Naive thymus-derived CD4-positive, alpha-beta T cell (primary cell): ENCODE measurements around the gene TMEM239. TPM values are rescaled to one million over a fixed set of nuclear protein-coding genes. Genes with fewer than 3 reads are reported as not detected.

Source experiments
- ATAC-seq: fragments of 150-1000 bp; cut with Tn5 transposase; 2 replicates; pipeline ENCODE4 v1.10.0; 2021; ENCODE audit warnings: mild to moderate bottlenecking, moderate library complexity
- CTCF ChIA-PET: fragments of 350-600 bp; sonication (Branson Sonifier 250); formaldehyde crosslinking; loops from one replicate; lab custom pipeline; 2021; ENCODE audit warnings: antibody characterized with exemption; lab: Charles Lee
- POLR2A ChIA-PET: fragments of 350-600 bp; sonication (Branson Sonifier 250); formaldehyde crosslinking; loops from one replicate; lab custom pipeline; 2021; ENCODE audit warnings: antibody characterized with exemption, inconsistent platforms; lab: Charles Lee
- DNase-seq, 9 donors: peaks; one replicate each; pipeline versions ENCODE4 v3.0.0 to v3.0.0-alpha.2; 2020 to 2022; ENCODE audit warnings: mixed read lengths in 1 of 9
- H3K27ac ChIP-seq: one replicate; pipeline ENCODE4 v1.7.0; 2013; ENCODE audit warnings: mild to moderate bottlenecking, low read depth, low read length, moderate library complexity
- H3K27me3 ChIP-seq, 2 donors: one replicate each; pipeline ENCODE4 v1.7.0; 2013; ENCODE audit warnings: low read length in 2 of 2, mild to moderate bottlenecking in 2 of 2, moderate library complexity in 2 of 2; ENCODE audit not compliant: control insufficient read depth in 2 of 2, insufficient read depth in 2 of 2
- H3K36me3 ChIP-seq, 3 experiments: 1 replicate in 2 of 3; 2 replicates in 1 of 3; pipeline ENCODE4 v1.7.0; 2013; ENCODE audit warnings: low read length in 3 of 3, mild to moderate bottlenecking in 3 of 3, moderate library complexity in 1 of 3; ENCODE audit not compliant: insufficient read depth in 3 of 3, control insufficient read depth in 2 of 3
- H3K4me1 ChIP-seq, 2 donors: one replicate each; pipeline ENCODE4 v1.7.0; 2013; ENCODE audit warnings: low read length in 2 of 2, mild to moderate bottlenecking in 2 of 2, moderate library complexity in 1 of 2; ENCODE audit not compliant: control insufficient read depth in 2 of 2, insufficient read depth in 2 of 2
- H3K4me3 ChIP-seq: 2 replicates; pipeline ENCODE4 v1.7.0; 2013; ENCODE audit warnings: mild to moderate bottlenecking, low read length
- H3K9me3 ChIP-seq, 3 experiments: 1 replicate in 2 of 3; 2 replicates in 1 of 3; pipeline ENCODE4 v1.7.0; 2013; ENCODE audit warnings: low read length in 3 of 3; ENCODE audit not compliant: control insufficient read depth in 2 of 3
- H3K27ac Mint-ChIP-seq, 9 donors: one replicate each; pipeline ENCODE4 v1.8.0; 2020 to 2022; ENCODE audit warnings: mixed read lengths in 9 of 9, mild to moderate bottlenecking in 8 of 9, moderate library complexity in 5 of 9, inconsistent platforms in 2 of 9
- H3K27me3 Mint-ChIP-seq, 5 donors: one replicate each; pipeline ENCODE4 v1.8.0; 2021 to 2022; ENCODE audit warnings: mixed read lengths in 5 of 5, mild to moderate bottlenecking in 1 of 5
- H3K36me3 Mint-ChIP-seq, 5 donors: one replicate each; pipeline ENCODE4 v1.8.0; 2020 to 2022; ENCODE audit warnings: mixed read lengths in 5 of 5, mild to moderate bottlenecking in 3 of 5, inconsistent platforms in 1 of 5
- H3K4me1 Mint-ChIP-seq, 7 donors: one replicate each; pipeline ENCODE4 v1.8.0; 2020 to 2022; ENCODE audit warnings: mixed read lengths in 7 of 7, mild to moderate bottlenecking in 3 of 7, inconsistent platforms in 1 of 7
- H3K4me3 Mint-ChIP-seq, 10 donors: one replicate each; pipeline ENCODE4 v1.8.0; 2020 to 2022; ENCODE audit warnings: mild to moderate bottlenecking in 10 of 10, mixed read lengths in 10 of 10, moderate library complexity in 6 of 10, inconsistent platforms in 2 of 10
- H3K9me3 Mint-ChIP-seq, 11 donors: one replicate each; pipeline ENCODE4 v1.8.0; 2020 to 2022; ENCODE audit warnings: mixed read lengths in 11 of 11, mild to moderate bottlenecking in 4 of 11, inconsistent platforms in 1 of 11, moderate library complexity in 1 of 11
- intact Hi-C, 2 donors: fragments of 100-400 bp; cut with micrococcal nuclease; formaldehyde crosslinking; loops; one replicate each; pipeline ENCODE4 v1.15.1; 2023
- polyA plus RNA-seq, 2 donors: library from polyadenylated mRNA; unstranded; fragments of 300-500 nt; fragmentation: Illumina TruSeq; gene quantifications; one replicate each; pipeline ENCODE4 v1.2.3, GENCODE V29; 2021
- total RNA-seq, 6 experiments: library from RNA in 5 of 6; stranded (reverse) in 5 of 6; gene quantifications; 1 replicate in 5 of 6; 2 replicates in 1 of 6; pipeline ENCODE4 v1.2.3 and lab custom pipeline; 2021 to 2026

TMEM239 gene
- total and polyA plus RNA-seq, 7 experiments from 2014 or later: not detected

DNA sequence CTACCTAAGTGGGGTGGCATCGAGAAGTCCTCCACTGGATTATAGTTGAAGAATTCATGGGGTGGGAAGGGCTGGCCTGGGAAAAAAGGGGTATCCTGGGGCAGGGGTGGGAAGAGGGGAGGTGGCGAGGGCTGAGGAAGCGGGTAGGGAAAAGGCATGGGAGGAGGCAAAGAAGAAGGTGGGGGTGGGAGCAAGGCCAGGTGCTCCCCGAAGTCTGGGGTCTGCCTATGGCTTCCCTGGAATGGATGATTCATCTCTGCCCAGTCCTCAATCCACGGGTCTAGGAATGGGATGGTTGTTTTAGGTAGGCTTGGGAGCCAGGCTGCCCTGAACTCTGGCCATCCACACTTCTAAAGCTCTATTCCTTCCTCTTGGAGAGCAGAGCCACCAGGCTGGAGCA lies 19.9 kb downstream of the TMEM239 start:
- H3K27me3 Mint-ChIP-seq: peaks cover 0 to 3% (median 0%) of the 10 kb centered on the region in 5 donors
- ATAC-seq (no peak), DNase-seq (no peak)
- ChIA-PET POLR2A (interaction anchor here (0.7 kb wide), 1 partner anchor 38 kb away, joined by 3 read pairs; no protein-coding TSS in a partner anchor), CTCF (interaction anchor here (0.6 kb wide), 1 partner anchor 425 kb away, joined by 3 read pairs; no protein-coding TSS in a partner anchor)
- Histone ChIP-seq H3K27me3 (no peaks in the 10 kb centered on the region), H3K4me1 (peaks cover 9 to 12% of the 10 kb centered on the region in 2 donors), H3K4me3 (no peak overlapping the region), H3K9me3 (no peaks in the 10 kb centered on the region), H3K27ac (no peak overlapping the region), H3K36me3 (peaks cover 0 to 8% (median 0%) of the 10 kb centered on the region in 3 experiments)
- peaks cover 7 to 22% (median 15%) of the 10 kb centered on the region in 7 donors for H3K4me1 Mint-ChIP-seq
- peaks cover 0 to 4% (median 0%) of the 10 kb centered on the region in 11 donors for H3K9me3 Mint-ChIP-seq
- H3K4me3 Mint-ChIP-seq: no peak overlapping the region
- no peak overlapping the region for H3K27ac Mint-ChIP-seq
- intact Hi-C loops: loop anchor here in 1 of 2 donors (5.0 kb wide), 1 partner anchor 84 kb away; no protein-coding TSS in a partner anchor
- H3K36me3 Mint-ChIP-seq: peaks cover 0 to 19% (median 10%) of the 10 kb centered on the region in 5 donors

- peaks cover 10 to 28% (median 21%) of the 10 kb centered on the region in 7 donors for H3K4me1 Mint-ChIP-seq
- ChIA-PET CTCF (no interaction called here), POLR2A (interaction anchor here (0.7 kb wide), 1 partner anchor 707 kb away, joined by 3 read pairs; no protein-coding TSS in a partner anchor)
- Histone ChIP-seq H3K4me3 (no peak overlapping the region), H3K9me3 (no peaks in the 10 kb centered on the region), H3K27me3 (no peaks in the 10 kb centered on the region), H3K4me1 (peaks cover 15 to 21% of the 10 kb centered on the region in 2 donors), H3K27ac (no peak overlapping the region), H3K36me3 (peaks cover 0 to 8% (median 0%) of the 10 kb centered on the region in 3 experiments)
- ATAC-seq: no peak
- peak overlapping the region in 3 of 9 donors; percentile 33 to 53 (median 38) for H3K27ac Mint-ChIP-seq
- peaks cover 0 to 19% (median 10%) of the 10 kb centered on the region in 5 donors for H3K36me3 Mint-ChIP-seq
- peak overlapping the region in 1 of 10 donors; percentile 55 for H3K4me3 Mint-ChIP-seq
- intact Hi-C loops: loop anchor here in 1 of 2 donors (5.0 kb wide), 1 partner anchor 85 kb away; no protein-coding TSS in a partner anchor
- no peak for DNase-seq
- H3K27me3 Mint-ChIP-seq: no peaks in the 10 kb centered on the region
- peaks cover 0 to 4% (median 0%) of the 10 kb centered on the region in 11 donors for H3K9me3 Mint-ChIP-seq
Observed at GRCh38 chr20:2837221-2837960, 21.2 kb downstream of the TMEM239 start.

GRCh38 chr20:2838170-2838797 lies 22.1 kb downstream of the TMEM239 start:
- POLR2A ChIA-PET: interaction anchor here (1.8 to 2.5 kb wide), 3 partner anchors 8 to 368 kb away, joined by 5 to 10 read pairs (median 10); partner anchors contain the start of genes NOP56 and SNRPB
- peaks cover 0 to 4% (median 0%) of the 10 kb centered on the region in 11 donors for H3K9me3 Mint-ChIP-seq
- peak overlapping the region in 8 of 10 donors; percentile 9 to 80 (median 36) for H3K4me3 Mint-ChIP-seq
- DNase-seq (no peak), ATAC-seq (no peak)
- intact Hi-C loops: loop anchor here in 1 of 2 donors (5.0 kb wide), 1 partner anchor 86 kb away; no protein-coding TSS in a partner anchor
- Histone ChIP-seq H3K36me3 (peaks cover 0 to 8% (median 0%) of the 10 kb centered on the region in 3 experiments), H3K4me3 (no peak overlapping the region), H3K27ac (no peak overlapping the region), H3K4me1 (peaks cover 15 to 21% of the 10 kb centered on the region in 2 donors), H3K9me3 (no peaks in the 10 kb centered on the region), H3K27me3 (no peaks in the 10 kb centered on the region)
- peaks cover 10 to 28% (median 25%) of the 10 kb centered on the region in 7 donors for H3K4me1 Mint-ChIP-seq
- peaks cover 0 to 19% (median 10%) of the 10 kb centered on the region in 5 donors for H3K36me3 Mint-ChIP-seq
- H3K27me3 Mint-ChIP-seq: no peaks in the 10 kb centered on the region
- CTCF ChIA-PET: no interaction called here
- peak overlapping the region in 4 of 9 donors; percentile 14 to 62 (median 36) for H3K27ac Mint-ChIP-seq

DNA sequence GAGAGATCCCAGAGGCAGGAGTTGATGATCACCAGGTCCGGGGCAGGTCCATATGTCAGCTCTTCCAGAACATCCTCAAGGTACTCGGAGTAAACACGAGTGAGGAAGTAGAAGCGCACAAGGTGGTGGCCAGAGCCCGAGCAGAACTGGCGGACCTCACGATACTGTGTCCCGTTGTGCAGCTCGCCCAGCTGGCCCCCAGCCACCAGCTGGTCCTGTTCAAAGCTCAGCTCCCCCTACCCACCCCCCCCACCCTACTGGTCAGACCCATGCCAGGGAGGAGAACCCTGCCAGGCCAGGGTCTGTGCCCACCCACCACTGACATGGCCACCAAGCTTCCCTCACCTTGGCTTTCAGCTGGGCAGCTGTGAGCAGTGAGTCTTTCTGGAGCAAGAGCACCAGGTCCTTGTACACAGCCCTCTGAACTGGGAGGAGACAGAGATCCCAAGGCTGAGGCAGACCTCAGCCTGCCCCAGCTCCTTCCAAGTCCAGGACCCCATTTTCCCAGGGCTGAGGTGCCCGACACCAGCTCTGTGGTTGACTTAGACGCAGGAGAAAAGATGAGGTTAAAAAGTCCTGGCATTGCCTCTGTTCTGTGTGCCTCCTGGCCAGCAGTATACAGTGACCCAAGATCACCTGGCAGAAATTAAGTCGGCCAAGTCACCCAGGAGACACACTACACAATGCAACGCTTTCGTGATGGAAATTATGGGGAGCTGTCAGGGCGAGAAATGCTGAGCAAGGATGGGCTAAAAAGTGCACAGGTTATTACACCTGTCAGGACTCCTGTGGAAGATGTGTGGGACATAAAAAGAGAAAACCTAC lies 22.9 kb downstream of the TMEM239 start:
- Histone ChIP-seq H3K27me3 (no peaks in the 10 kb centered on the region), H3K27ac (no peak overlapping the region), H3K9me3 (no peaks in the 10 kb centered on the region), H3K4me3 (peak overlapping the region; percentile 72), H3K4me1 (peaks cover 15 to 21% of the 10 kb centered on the region in 2 donors), H3K36me3 (peaks cover 0 to 8% (median 0%) of the 10 kb centered on the region in 3 experiments)
- Mint-ChIP-seq H3K27ac (peak overlapping the region; percentile 67 to 95 (median 91)), H3K4me3 (peak overlapping the region; percentile 75 to 93 (median 90)), H3K36me3 (peaks cover 0 to 22% (median 10%) of the 10 kb centered on the region in 5 donors), H3K27me3 (no peaks in the 10 kb centered on the region), H3K4me1 (peaks cover 10 to 36% (median 33%) of the 10 kb centered on the region in 7 donors), H3K9me3 (peaks cover 0 to 4% (median 0%) of the 10 kb centered on the region in 11 donors)
- CTCF ChIA-PET: interaction anchor here (1.1 kb wide), 1 partner anchor 95 kb away, joined by 4 read pairs; no protein-coding TSS in a partner anchor
- ATAC-seq (no peak), DNase-seq (peak in 1 of 9 donors; percentile 8)
- POLR2A ChIA-PET: interaction anchor here (0.6 to 2.5 kb wide), 8 partner anchors 8 to 369 kb away, joined by 3 to 15 read pairs (median 8); partner anchors contain the start of genes NOP56, PTPRA and SNRPB
- intact Hi-C loops: loop anchor here in 1 of 2 donors (5.0 kb wide), 1 partner anchor 87 kb away; no protein-coding TSS in a partner anchor

DNA sequence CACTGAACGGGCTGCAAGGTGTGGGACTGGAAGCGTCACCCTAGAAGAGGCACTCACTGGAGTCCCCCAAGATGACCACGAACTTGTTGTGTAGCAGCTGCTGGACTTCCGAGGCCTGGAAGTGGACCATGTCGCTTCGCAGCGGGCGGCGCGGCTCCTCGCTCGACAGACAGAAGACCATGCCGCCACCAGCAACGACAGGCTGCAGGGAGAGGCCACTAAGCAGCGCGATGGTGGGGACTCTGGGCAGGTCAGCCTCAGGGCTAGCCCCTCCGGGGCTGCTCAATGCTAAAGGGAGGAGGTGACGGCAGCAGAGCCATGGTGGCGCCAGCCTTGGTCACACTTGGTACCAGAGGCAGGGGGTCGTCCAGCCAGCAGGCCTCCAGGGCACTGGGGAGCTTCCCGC lies 23.6 kb downstream of the TMEM239 start:
- Histone ChIP-seq H3K9me3 (no peaks in the 10 kb centered on the region), H3K27ac (peak overlapping the region; percentile 77), H3K36me3 (peaks cover 0 to 8% (median 0%) of the 10 kb centered on the region in 3 experiments), H3K4me3 (peak overlapping the region; percentile 72), H3K27me3 (no peaks in the 10 kb centered on the region), H3K4me1 (peaks cover 15 to 21% of the 10 kb centered on the region in 2 donors)
- no peaks in the 10 kb centered on the region for H3K27me3 Mint-ChIP-seq
- peaks cover 14 to 43% (median 40%) of the 10 kb centered on the region in 7 donors for H3K4me1 Mint-ChIP-seq
- H3K4me3 Mint-ChIP-seq: peak overlapping the region; percentile 75 to 93 (median 90)
- DNase-seq (no peak), ATAC-seq (no peak)
- CTCF ChIA-PET: interaction anchor here (1.0 to 1.1 kb wide), 2 partner anchors 96 to 126 kb away, joined by 3 to 4 read pairs; no protein-coding TSS in a partner anchor
- peak overlapping the region; percentile 20 to 95 (median 91) for H3K27ac Mint-ChIP-seq
- H3K9me3 Mint-ChIP-seq: peaks cover 0 to 4% (median 0%) of the 10 kb centered on the region in 11 donors
- intact Hi-C loops: loop anchor here (1.0 to 5.0 kb wide), 9 partner anchors 34 to 569 kb away; partner anchors contain the start of genes PTPRA (in 2 of the 2), CPXM1 (in 1 of the 2), EBF4 (in 1 of the 2) and NOP56 (in 1 of the 2)
- POLR2A ChIA-PET: interaction anchor here (0.6 to 2.5 kb wide), 11 partner anchors 9 to 369 kb away, joined by 3 to 15 read pairs (median 8); partner anchors contain the start of genes IDH3B, NOP56, PTPRA and SNRPB
- H3K36me3 Mint-ChIP-seq: peaks cover 0 to 24% (median 8%) of the 10 kb centered on the region in 5 donors
